ENCODE measurements around the gene GALNT2.

GALNT2 gene

DNA sequence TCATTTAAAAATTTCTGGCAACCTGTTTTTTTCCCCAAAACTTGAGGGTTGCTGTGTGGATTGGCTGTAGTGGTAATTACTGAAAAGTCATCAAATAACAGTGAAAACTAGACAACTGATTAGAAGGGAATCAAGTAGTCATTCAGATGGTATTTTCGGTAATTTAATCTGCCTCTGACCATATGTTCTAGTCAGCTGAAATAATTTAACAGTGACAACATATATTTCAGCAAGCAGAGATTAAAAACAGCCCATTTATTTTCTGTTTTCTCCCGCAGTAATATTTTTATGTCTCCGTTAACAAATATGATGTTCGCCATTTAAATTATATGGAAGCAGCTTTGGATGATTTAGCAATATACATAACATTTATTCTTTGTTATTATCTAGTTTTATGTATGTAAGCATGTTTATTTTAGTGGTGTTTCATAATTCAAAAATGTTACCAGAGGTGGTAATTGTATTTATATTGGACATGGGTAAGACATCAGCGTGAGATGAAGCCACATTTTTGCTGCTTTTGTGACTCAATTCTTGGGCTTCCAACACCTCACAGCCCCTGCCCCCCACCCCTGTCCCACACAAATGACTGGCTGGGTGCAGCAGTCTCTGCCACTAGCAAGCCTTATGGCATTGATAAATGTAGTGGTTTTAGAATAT is 104.4 kb downstream of the GALNT2 start:
- DNase-seq, result no peak

- DNase-seq, result no peak
Measured at GRCh38 chr1:230172016-230172537, 105.0 kb downstream of the GALNT2 start.

DNA sequence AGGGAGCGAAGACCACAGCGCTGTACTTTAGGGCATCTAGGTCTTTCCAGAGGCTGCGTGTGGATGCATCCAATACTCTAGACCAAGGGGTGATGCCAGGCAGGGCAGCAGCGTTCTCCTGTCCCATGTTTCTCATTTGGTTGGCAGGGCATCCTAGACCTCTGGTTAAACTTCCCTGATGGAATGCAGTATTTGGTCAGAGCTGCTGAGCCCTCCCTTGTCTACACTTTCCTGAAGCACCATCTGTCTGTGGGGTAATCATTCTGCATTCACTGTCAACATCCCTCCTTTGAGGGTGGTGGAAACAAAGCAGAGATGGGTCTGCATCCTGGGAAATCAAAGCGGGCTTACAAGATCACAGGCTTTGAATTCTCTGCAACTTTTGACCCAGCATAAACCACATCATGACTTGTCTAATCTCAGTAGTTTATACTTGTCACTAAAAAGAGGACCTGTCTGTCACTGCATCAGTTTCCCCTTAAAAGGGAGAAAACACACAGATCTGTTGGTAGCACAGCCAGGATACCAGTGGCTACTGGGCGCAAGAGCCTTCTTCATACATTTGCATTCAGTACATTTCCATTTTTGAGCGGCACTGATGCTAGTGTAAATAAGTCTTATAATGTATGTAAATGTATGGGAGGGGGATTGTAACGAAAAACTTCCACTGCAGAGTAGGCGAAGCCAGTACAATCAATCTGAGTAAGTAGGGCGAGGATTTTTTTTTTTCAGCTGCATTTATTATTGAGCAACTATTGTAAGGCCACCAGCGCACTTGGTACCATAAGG is 106.3 kb downstream of the GALNT2 start:
- DNase-seq, result no peak

DNA sequence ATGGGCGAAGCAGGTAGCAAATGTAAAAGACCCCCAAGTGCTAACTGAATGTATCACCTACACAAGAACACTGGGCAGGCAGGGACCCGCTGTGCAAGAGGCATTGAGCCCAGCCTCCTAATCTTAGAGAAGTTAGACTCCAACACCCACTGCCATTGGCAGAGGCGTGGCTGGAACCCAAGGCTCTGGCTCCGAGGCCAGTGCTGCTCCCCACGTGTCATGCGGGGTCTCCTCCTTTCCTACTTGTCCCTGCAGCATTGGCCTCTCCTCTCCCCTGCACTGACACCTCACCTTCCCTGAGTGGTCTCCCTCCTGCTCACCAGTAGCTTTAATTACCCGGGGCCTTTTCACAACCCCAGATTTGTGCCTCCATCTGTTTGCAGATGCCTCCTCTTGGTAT is 107.0 kb downstream of the GALNT2 start:
- DNase-seq, result no peak

DNA sequence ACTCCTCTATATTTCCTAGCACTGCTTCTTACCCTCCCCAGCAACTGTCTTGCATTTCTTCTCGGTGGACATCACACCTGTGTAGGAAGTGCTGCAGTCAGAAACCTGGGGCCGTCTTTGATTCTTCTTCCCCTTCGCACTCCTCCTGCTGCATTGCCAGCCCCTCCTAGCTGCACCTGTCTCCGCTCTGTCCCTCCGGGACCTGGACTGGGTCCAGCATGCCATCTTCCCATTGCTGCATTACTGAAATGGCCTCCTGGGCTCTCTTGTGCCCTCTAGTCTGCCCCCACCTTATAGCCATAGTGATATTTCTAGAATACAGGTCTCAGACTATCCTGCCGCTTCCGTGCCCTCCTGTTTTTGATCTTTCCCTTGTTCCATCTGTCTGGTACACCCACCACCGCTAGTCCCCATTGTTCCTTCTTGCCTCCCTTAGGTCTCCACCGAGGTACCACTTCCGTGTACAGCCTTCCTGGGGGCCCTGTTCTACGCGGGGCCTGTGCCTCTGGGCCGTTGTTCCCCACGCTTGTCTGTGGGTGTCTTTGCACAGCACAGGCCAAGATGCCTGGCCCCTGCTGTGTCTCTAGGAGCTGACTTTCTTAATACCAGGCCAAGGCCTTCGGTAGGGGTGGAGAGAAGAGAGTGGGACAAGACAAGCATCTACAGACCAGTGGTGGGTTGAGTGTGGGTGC is 107.6 kb downstream of the GALNT2 start:
- no peak for DNase-seq

GRCh38 chr1:230175163-230175747 is 108.2 kb downstream of the GALNT2 start:
- no peak for DNase-seq

DNA sequence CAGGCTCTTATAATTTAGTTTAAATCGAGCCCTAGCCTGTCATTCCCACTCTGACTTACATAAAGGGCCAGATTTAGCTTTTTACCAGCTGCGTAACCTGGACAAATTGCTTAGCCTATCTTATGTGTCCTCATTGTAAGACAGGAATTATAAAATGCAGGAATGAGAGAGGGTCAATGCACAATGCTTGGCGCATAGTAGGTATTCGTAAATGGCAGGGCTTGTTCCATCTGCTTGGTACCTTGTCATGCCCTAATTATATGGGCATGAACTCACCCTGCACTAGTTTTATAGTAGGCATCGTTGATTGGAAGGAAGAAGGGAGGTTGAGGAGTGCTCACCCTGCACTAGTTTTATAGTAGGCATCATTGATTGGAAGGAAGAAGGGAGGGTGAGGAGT is 108.8 kb downstream of the GALNT2 start:
- no peak for DNase-seq

GRCh38 chr1:230176326-230176725 is 109.3 kb downstream of the GALNT2 start:
- DNase-seq, result no peak

DNA sequence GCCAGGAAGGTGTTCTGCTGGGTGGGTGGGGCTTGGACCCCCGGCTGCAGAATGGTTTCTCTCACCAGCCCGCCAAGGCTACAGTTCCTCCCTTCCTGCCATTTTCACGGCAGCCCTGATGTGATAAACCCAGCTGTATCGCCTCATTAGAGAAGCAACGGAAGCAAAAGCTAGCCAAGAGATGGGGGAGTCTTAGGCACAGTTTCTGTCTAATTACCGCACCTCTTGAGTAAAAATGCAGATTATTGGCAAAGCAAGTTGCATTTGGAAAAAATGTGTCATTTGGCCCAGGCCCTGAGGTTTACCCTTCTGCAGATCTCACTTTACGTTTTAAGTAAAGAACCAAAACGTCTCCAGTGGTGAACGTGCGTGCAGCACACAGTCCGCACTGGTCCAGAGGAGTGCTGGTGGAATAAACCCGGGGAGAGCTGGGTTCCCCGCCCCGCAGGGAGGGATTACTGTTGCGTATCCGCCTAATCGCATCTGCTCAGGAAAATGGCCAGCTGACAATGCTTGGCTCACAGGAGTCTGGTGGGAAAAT is 109.9 kb downstream of the GALNT2 start:
- DNase-seq, result peak; percentile 31

- DNase-seq, result no peak
Measured at GRCh38 chr1:230179249-230179648, 112.2 kb downstream of the GALNT2 start.

GRCh38 chr1:230185076-230186001 is 118.3 kb downstream of the GALNT2 start:
- DNase-seq, result no peak

DNA sequence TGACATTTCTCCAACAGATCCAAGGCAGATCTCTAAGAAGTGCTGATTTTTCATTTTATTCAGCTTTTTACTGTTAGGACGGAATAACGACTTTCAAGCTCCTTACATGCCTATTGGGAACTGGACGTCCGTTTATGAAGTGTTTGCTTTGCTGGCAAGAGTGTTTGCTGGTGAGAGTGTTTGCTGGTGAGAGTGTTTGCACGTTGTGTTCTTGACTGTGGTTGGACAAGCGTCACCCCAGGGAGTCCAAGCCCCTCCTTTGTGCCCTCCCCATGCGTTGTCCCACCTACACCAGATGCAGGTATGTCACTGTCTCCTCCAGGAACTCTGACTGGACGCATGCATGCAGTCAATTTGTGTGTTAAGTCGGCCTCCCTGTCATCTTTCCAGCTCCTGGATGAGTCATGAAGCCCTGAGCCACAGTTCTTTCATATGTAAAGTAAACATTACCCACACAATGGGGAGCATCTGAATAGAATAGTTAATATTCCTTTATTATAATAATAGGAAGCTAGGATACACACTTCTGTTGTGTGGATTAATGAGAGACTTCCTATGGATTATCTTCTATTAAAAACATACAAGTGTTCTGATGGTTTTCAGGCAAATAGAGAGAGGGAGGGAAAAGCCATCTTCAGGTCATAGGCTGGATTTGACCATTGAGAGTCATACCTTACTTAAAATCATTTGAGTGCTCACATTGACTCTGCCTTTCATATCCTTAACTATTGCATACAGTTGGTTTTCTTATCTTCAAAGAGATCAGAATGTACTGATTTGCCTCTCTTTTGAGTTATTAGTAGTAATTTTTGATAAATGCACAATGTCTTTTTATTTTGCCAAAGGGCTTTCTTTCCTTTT is 119.2 kb downstream of the GALNT2 start:
- DNase-seq, result peak; percentile 34

DNA sequence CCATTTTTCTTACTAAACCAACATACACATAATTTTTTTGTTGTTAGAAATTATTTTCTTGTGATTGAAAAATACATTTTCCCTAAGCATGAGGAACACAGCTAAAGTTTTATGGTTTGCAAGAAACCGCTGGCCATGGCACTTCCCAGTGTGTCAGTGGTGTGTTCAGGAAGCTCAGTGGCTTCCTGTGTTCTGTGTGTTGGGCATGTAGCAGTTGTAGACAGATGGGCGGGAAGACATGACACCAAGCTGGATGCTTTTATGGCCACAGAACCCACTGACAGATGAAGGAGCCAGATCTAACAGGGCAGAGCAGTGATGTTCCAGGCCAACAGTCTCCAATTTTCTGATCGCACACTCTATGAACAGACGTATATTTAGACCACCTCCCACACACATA is 119.8 kb downstream of the GALNT2 start:
- peak; percentile 33 for DNase-seq

DNA sequence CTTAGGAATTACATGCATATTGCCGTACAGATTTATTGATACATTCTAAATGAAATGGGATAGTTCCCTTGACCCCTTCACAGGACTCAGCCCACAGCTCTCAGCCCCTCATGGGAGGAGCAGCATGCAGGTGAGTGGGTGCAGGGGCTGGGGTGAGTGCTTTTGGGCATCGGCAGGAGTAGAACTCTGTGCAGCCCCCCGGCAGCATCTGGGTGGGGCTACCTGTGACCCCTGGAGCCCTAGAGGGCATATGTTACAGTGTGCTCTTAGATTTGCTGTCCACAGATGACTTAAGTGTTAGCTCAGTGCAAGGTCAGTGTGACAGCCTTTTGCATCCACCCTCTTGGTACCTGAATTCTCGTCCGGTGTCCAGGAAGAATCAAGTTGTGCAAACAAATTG is 120.3 kb downstream of the GALNT2 start:
- DNase-seq, result no peak

DNA sequence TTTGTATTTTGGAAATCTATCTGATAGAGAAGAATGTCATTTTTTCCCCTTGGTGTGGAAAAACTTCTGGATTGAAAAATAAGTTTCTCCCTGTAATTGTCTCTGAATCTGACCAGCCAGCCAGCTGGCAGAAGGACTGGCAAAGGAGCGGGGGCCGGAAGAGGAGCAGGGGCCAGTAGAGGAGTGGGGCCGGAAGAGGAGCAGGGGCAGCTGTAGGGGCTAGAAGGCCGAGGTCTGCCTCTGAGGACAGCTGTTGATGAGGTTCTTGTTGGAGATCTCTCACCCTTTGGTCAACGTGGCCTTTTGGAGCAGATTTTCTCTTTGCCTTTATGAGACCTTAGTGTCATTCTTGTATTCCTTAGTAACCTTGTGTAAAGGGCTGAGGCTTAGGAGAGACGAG is 121.8 kb downstream of the GALNT2 start:
- DNase-seq, result no peak

GRCh38 chr1:230189341-230189740 is 122.3 kb downstream of the GALNT2 start:
- DNase-seq, result no peak

GRCh38 chr1:230189824-230190223 is 122.8 kb downstream of the GALNT2 start:
- DNase-seq, result no peak

DNA sequence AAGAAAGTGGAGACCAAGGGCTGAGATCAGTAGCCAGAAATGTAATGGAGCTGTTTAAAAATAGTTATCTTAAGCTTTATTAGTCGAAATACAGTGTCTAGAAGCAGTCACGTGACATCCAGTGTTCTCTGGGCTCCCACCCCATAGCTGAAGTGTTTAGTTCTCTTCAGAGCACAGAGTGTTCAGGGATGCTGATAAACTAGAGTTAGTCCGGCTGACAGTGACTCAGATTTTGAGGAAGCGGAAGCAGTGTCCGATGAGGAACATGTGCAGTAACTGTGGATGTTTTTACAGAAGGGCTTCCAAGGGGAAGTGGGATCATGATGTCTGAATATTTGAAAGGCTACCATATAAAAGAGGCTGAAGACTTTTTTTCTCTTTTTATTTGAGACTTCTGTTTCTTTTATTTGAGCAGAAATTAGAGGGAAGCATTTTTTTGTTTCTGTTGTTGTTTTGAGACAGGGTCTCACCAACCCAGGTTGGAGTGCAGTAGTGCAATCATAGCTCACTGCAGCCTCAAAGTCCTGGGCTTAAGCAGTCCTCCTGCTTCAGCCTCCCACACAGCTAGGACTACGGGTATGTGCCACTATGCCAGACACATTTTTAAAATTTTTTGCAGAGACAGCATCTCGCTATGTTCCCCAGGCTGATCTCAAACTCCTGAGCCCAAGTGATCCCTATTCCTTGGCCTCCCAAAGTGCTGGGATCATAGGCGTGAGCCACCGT is 124.2 kb downstream of the GALNT2 start:
- no peak for DNase-seq

GRCh38 chr1:230191855-230192254 is 124.8 kb downstream of the GALNT2 start:
- no peak for DNase-seq

GRCh38 chr1:230194525-230194924 is 127.5 kb downstream of the GALNT2 start:
- DNase-seq, result no peak

Measured in activated CD4-positive, alpha-beta T cell treated with anti-CD3 and anti-CD28 coated beads, Interleukin-2, Interleukin-6, amounts not matched to agents 100 ng/mL and 50 ng/mL, durations not matched to agents 16 hours and 8 hours (primary cell).